Left ventricle myocardium inferior (tissue), 1 donor: ENCODE results near the gene PKD1L1. TPM values are rescaled to one million over a fixed set of nuclear protein-coding genes. Genes with fewer than 3 reads are reported as not detected.

ENCODE experiments used
- DNase-seq: peaks from one replicate; pipeline ENCODE4 v3.0.0-alpha.2; 2020
- H3K27ac ChIP-seq: fragments of 200-600 bp; replicated peaks from 2 replicates; pipeline ENCODE4 v1.8.0; 2021
- H3K27me3 ChIP-seq: fragments of 200-600 bp; 2 replicates; pipeline ENCODE4 v1.8.0; 2021; ENCODE audit warnings: low read depth
- H3K36me3 ChIP-seq: fragments of 200-600 bp; 2 replicates; pipeline ENCODE4 v1.8.0; 2021
- H3K4me1 ChIP-seq: fragments of 200-600 bp; 2 replicates; pipeline ENCODE4 v1.8.0; 2021
- H3K4me3 ChIP-seq: fragments of 200-600 bp; 2 replicates; pipeline ENCODE4 v1.8.0; 2021; ENCODE audit warnings: mild to moderate bottlenecking, moderate library complexity
- H3K9me3 ChIP-seq: fragments of 200-600 bp; replicated peaks from 2 replicates; pipeline ENCODE4 v1.8.0; 2021
- intact Hi-C: fragments of 100-400 bp; cut with micrococcal nuclease; formaldehyde crosslinking; loops from one replicate; pipeline ENCODE4 v1.11.0; 2022
- total RNA-seq: library from RNA; stranded (reverse); fragmentation: NEBNext Ultra II Directional; extraction: Animal tissue kit (Norgen Biotek cat#: 25700); gene quantifications from one replicate; pipeline ENCODE4 v1.2.1, GENCODE V29; 2021
- TF ChIP-seq, protein P1 (sequence below): fragments of 200-600 bp; IDR thresholded peaks from 2 replicates; pipeline ENCODE4 v1.8.0; 2021; ENCODE audit warnings: antibody characterized with exemption, mild to moderate bottlenecking, borderline replicate concordance
- donor health status: DM: no; HTN: yes; CAD: no; lungs with severe emphysema.

Gene PKD1L1
- total RNA-seq, 1 donor from 2014 or later, result 1.5 TPM

DNA sequence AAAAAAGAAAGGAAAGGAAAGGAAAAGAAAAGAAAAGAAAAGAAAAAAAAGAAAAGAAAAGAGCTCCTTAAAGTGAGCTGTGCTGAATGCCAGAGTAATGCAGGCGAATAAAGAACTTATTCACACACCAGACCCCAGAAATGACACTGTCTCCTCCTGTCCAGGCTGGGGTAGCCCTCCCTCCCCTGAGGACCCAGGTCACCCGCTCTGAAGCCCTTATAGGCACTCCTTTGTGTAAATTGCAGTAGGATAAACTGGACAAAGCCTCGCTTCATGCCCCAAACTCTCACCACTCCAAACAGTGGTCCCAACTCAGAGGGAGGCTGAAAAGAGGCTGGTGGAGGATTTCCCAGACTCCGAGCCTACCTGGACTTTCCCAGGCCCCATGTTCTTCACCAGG, 46.3 kb downstream of the PKD1L1 start:
- no peak for DNase-seq
- Histone ChIP-seq H3K27me3 (no peaks in the 10 kb centered on the region), H3K9me3 (no peaks in the 10 kb centered on the region), H3K4me1 (no peaks in the 10 kb centered on the region), H3K36me3 (peaks cover 12% of the 10 kb centered on the region), H3K27ac (no peak overlapping the region), H3K4me3 (no peak overlapping the region)
- TF ChIP-seq, protein P1, sequence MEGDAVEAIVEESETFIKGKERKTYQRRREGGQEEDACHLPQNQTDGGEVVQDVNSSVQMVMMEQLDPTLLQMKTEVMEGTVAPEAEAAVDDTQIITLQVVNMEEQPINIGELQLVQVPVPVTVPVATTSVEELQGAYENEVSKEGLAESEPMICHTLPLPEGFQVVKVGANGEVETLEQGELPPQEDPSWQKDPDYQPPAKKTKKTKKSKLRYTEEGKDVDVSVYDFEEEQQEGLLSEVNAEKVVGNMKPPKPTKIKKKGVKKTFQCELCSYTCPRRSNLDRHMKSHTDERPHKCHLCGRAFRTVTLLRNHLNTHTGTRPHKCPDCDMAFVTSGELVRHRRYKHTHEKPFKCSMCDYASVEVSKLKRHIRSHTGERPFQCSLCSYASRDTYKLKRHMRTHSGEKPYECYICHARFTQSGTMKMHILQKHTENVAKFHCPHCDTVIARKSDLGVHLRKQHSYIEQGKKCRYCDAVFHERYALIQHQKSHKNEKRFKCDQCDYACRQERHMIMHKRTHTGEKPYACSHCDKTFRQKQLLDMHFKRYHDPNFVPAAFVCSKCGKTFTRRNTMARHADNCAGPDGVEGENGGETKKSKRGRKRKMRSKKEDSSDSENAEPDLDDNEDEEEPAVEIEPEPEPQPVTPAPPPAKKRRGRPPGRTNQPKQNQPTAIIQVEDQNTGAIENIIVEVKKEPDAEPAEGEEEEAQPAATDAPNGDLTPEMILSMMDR, result no peak
- intact Hi-C loops, result no loop called here

GRCh38 chr7:47901542-47901941, 46.7 kb downstream of the PKD1L1 start:
- Histone ChIP-seq H3K36me3 (peaks cover 13% of the 10 kb centered on the region), H3K4me1 (no peaks in the 10 kb centered on the region), H3K27me3 (no peaks in the 10 kb centered on the region), H3K4me3 (no peak overlapping the region), H3K27ac (no peak overlapping the region), H3K9me3 (no peaks in the 10 kb centered on the region)
- DNase-seq, result no peak
- intact Hi-C loops, result no loop called here
- TF ChIP-seq, protein P1, result no peak

DNA sequence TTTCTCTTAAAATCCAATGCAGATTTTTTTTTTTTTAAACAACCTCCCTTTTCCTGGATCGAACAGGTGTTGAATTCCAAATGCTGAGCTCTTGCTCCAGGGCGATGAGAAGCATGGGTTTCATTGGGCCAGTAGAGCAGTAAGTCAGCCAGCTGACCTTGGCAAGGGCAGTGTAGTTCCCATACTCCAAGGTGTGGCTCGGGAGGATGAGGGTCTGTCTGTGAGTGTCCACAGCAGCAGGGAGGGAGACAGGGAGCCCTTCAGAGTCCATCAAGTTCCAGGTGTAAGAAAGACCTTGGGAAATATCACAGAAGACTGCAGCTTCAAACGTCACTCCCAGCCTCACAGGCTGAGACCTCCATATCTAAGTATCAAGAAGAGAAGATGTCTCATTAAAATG, 50.4 kb downstream of the PKD1L1 start:
- peaks cover 14% of the 10 kb centered on the region for H3K36me3 ChIP-seq
- intact Hi-C loops, result no loop called here
- no peak for DNase-seq
- H3K27me3 ChIP-seq, result no peaks in the 10 kb centered on the region
- no peak overlapping the region for H3K27ac ChIP-seq
- H3K4me1 ChIP-seq, result no peaks in the 10 kb centered on the region
- no peak overlapping the region for H3K4me3 ChIP-seq
- no peaks in the 10 kb centered on the region for H3K9me3 ChIP-seq
- TF ChIP-seq, protein P1, result no peak

DNA sequence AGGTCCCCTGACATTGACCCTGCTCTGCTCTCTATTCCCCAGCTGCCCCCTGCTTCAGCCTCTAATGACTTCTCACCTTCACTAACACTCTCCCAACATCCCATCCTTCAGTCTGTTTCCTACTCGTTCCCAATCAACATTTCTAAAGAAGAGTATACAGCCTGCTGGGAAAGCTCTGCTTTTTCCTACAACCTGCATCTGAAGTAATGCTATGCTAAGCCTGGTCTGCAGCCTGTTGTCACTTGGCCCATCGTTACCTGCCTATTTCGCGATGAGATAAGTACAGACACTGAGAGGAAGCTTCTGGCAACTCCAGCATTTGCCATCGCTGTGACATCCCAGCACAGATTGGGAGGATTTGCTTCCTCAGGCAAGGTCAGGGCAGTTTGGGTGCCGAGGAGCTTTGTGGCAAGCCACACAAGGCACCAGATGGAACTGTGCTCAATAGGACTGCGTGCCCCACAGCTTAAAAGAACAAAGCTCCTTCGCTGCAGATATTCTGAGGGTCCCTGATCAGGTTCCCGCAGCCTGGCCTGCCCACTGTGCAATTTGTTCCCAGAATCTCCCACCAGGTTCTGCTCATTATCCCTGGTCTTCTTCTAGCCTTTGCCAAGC, 51.4 kb downstream of the PKD1L1 start:
- no peak for DNase-seq
- H3K27me3 ChIP-seq, result no peaks in the 10 kb centered on the region
- peaks cover 14% of the 10 kb centered on the region for H3K36me3 ChIP-seq
- TF ChIP-seq, protein P1, result no peak
- H3K9me3 ChIP-seq, result no peaks in the 10 kb centered on the region
- intact Hi-C loops, result no loop called here
- no peak overlapping the region for H3K27ac ChIP-seq
- no peak overlapping the region for H3K4me3 ChIP-seq
- no peaks in the 10 kb centered on the region for H3K4me1 ChIP-seq

GRCh38 chr7:47895026-47895425, 53.2 kb downstream of the PKD1L1 start:
- TF ChIP-seq, protein P1, result no peak
- no peak for DNase-seq

More at GRCh38 chr7:47895026-47895425, 53.2 kb downstream of the PKD1L1 start:
- H3K27me3 ChIP-seq, result no peaks in the 10 kb centered on the region
- no peak overlapping the region for H3K4me3 ChIP-seq
- peaks cover 16% of the 10 kb centered on the region for H3K36me3 ChIP-seq
- H3K4me1 ChIP-seq, result peaks cover 2% of the 10 kb centered on the region
- H3K27ac ChIP-seq, result no peak overlapping the region
- no peaks in the 10 kb centered on the region for H3K9me3 ChIP-seq
- intact Hi-C loops, result no loop called here
